ENCODE measurements around the gene IRF6. TPM values are rescaled to one million over a fixed set of nuclear protein-coding genes. Genes with fewer than 3 reads are reported as not detected.

IRF6 gene
- total and polyA plus RNA-seq, 2 donors (not counting 1 experiment from before 2014, with no cell fraction given) = 0.18 to 1.1 TPM

GRCh38 chr1:209758400-209758799 is 47.5 kb downstream of the IRF6 start:
- Mint-ChIP-seq H3K4me1 (peaks cover 75% of the 10 kb centered on the region), H3K9me3 (ENCODE audit: insufficient read depth) (no peaks in the 10 kb centered on the region), H3K27me3 (no peaks in the 10 kb centered on the region), H3K27ac (peak overlapping the region; percentile 95), H3K4me3 (peak overlapping the region; percentile 92)
- ATAC-seq (ENCODE audit: low read depth) = no peak
- WGBS (ENCODE audit: insufficient coverage) = 100% methylated on average over 1 of the region's 3 CpGs
- H3K27ac ChIP-seq (ENCODE audit: low read length in 2 of 2) = peak overlapping the region; percentile 67 to 86
- no peaks in the 10 kb centered on the region for H3K27me3 ChIP-seq (replicated peaks in 1 of 4; ENCODE audit: control extremely low read depth in 1 of 4, control insufficient read depth in 3 of 4, insufficient read depth in 4 of 4, low read length in 3 of 4)
- H4K20me1 ChIP-seq (ENCODE audit: control insufficient read depth, insufficient read depth, low read length, poor library complexity, severe bottlenecking) = peaks cover 31% of the 10 kb centered on the region
- peaks cover 50 to 65% of the 10 kb centered on the region in 2 donors for H3K4me1 ChIP-seq (ENCODE audit: control insufficient read depth in 2 of 2, insufficient read depth in 2 of 2, low read length in 2 of 2)
- H3K9ac ChIP-seq (ENCODE audit: low read length) = peak overlapping the region; percentile 84
- peaks cover 6 to 55% of the 10 kb centered on the region in 2 experiments for H3K36me3 ChIP-seq (replicated peaks in 1 of 2; ENCODE audit: control extremely low read depth in 1 of 2, control insufficient read depth in 1 of 2, extremely low read depth in 1 of 2, insufficient read depth in 2 of 2, low read length in 1 of 2)
- no peak overlapping the region for H2AFZ ChIP-seq (ENCODE audit: insufficient read depth, low read depth, low read length, poor library complexity, severe bottlenecking)
- intact Hi-C loops (cut with micrococcal nuclease) = loop anchor here (10.0 kb wide), 1 partner anchor 84 kb away; the partner anchor contains the start of gene G0S2
- H3K4me2 ChIP-seq (replicated peaks; ENCODE audit: low read depth, low read length, poor library complexity, severe bottlenecking) = peak overlapping the region; percentile 72
- no peak for DNase-seq
- no peaks in the 10 kb centered on the region for H3K9me3 ChIP-seq (ENCODE audit: control extremely low read depth in 1 of 3, control insufficient read depth in 2 of 3, insufficient read depth in 1 of 3, low read length in 2 of 3)
- peak overlapping the region in 4 of 5 experiments; percentile 32 to 80 (median 64) for H3K4me3 ChIP-seq (ENCODE audit: control extremely low read depth in 1 of 5, extremely low read depth in 1 of 5, insufficient read depth in 1 of 5, low read depth in 2 of 5, low read length in 4 of 5)
- CTCF ChIA-PET = interaction anchor here (1.0 to 3.2 kb wide), 3 partner anchors 9 to 15 kb away, joined by 3 to 14 read pairs (median 5); no protein-coding TSS in a partner anchor
- TF ChIP-seq CTCF (IDR thresholded peaks at IDR 0.05) = no peak
- TF ChIP-seq EZH2 (IDR thresholded peaks at IDR 0.05; ENCODE audit: borderline replicate concordance, insufficient read depth, low read depth, low read length, poor library complexity, severe bottlenecking) = no peak
- peaks cover 81% of the 10 kb centered on the region for H3K79me2 ChIP-seq (ENCODE audit: control insufficient read depth, insufficient read depth, low read length)
- POLR2A ChIA-PET = interaction anchor here (1.2 kb wide), 1 partner anchor 10 kb away, joined by 6 read pairs; no protein-coding TSS in a partner anchor

Measured in B cell (primary cell).